HEK293 (cell line): ENCODE measurements around the gene PDZD4.
A peak's percentile ranks its signal among the peaks of the same experiment; 100 is the strongest.

Experiments
- CTCF ChIA-PET: fragments of 350-600 bp; formaldehyde crosslinking; extraction: SDS; loops from one replicate; lab custom pipeline; 2021; ENCODE audit warnings: antibody characterized with exemption; lab: Yijun Ruan, JAX
- POLR2A ChIA-PET: fragments of 300-600 bp; formaldehyde crosslinking; extraction: SDS; loops from one replicate; lab custom pipeline; 2020; ENCODE audit warnings: antibody characterized with exemption, inconsistent platforms; lab: Yijun Ruan, JAX
- H3K27ac ChIP-seq: fragments of 200-500 bp; sonication (Bioruptor generic); 2 replicates; pipeline ENCODE4 v1.5.1; 2014; ENCODE audit warnings: low read depth, low read length, control low read depth, inconsistent platforms; ENCODE audit errors: extremely low read depth
- H3K36me3 ChIP-seq, 2 experiments: fragments of 200-500 bp in 1 of 2; sonication (Bioruptor generic) in 1 of 2; 1 replicate in 1 of 2; 2 replicates in 1 of 2; pipeline ENCODE4 v1.5.1; 2014 to 2017; ENCODE audit warnings: inconsistent platforms in 2 of 2, low read length in 2 of 2; ENCODE audit not compliant: control insufficient read depth in 2 of 2, insufficient read depth in 1 of 2
- H3K4me1 ChIP-seq: fragments of 200-500 bp; sonication (Bioruptor generic); 2 replicates; pipeline ENCODE4 v1.5.1; 2014; ENCODE audit warnings: mild to moderate bottlenecking, low read length, inconsistent platforms; ENCODE audit not compliant: control insufficient read depth, insufficient read depth
- H3K4me3 ChIP-seq: 2 replicates; pipeline ENCODE4 v1.5.1; 2011; ENCODE audit warnings: low read depth, mild to moderate bottlenecking, control low read depth, low read length, moderate library complexity
- H3K9me3 ChIP-seq: fragments of 200-500 bp; sonication (Bioruptor generic); 2 replicates; pipeline ENCODE4 v1.5.1; 2014; ENCODE audit warnings: low read depth, low read length, inconsistent platforms; ENCODE audit not compliant: control insufficient read depth, insufficient read depth
- BCL11B ChIP-seq: fragments of 450-650 bp; formaldehyde crosslinking; IDR thresholded peaks from 2 replicates; pipeline ENCODE4 v1.5.1; 2016; ENCODE audit warnings: low read depth, missing biosample characterization, missing genetic modification characterization
- GLIS2 ChIP-seq: fragments of 450-650 bp; formaldehyde crosslinking; IDR thresholded peaks from 2 replicates; pipeline ENCODE4 v1.5.1; 2016; ENCODE audit warnings: missing biosample characterization, missing genetic modification characterization
- ZFHX2 ChIP-seq: fragments of 450-650 bp; formaldehyde crosslinking; conservative IDR thresholded peaks from 2 replicates; pipeline ENCODE4 v1.5.1; 2016; ENCODE audit warnings: missing biosample characterization, missing genetic modification characterization
- ZIC2 ChIP-seq: fragments of 450-650 bp; formaldehyde crosslinking; IDR thresholded peaks from 2 replicates; pipeline ENCODE4 v1.5.1; 2016; ENCODE audit warnings: missing biosample characterization, missing genetic modification characterization
- ZNF133 ChIP-seq: fragments of 450-650 bp; formaldehyde crosslinking; IDR thresholded peaks from 2 replicates; pipeline ENCODE4 v1.5.1; 2016; ENCODE audit warnings: missing biosample characterization, missing genetic modification characterization
- ZNF521 ChIP-seq: fragments of 450-650 bp; formaldehyde crosslinking; IDR thresholded peaks from 2 replicates; pipeline ENCODE4 v1.5.1; 2017; ENCODE audit warnings: missing biosample characterization, mild to moderate bottlenecking, missing genetic modification characterization
- ZNF600 ChIP-seq: fragments of 450-650 bp; formaldehyde crosslinking; IDR thresholded peaks from 2 replicates; pipeline ENCODE4 v1.5.1; 2016; ENCODE audit warnings: missing biosample characterization, missing genetic modification characterization
- TF ChIP-seq, protein P1 (sequence below): fragments of 450-650 bp; formaldehyde crosslinking; IDR thresholded peaks from 2 replicates; pipeline ENCODE4 v1.5.1; 2016; ENCODE audit warnings: missing biosample characterization, missing genetic modification characterization
- TF ChIP-seq, protein P2 (sequence below): fragments of 450-650 bp; formaldehyde crosslinking; IDR thresholded peaks from 2 replicates; pipeline ENCODE4 v1.5.1; 2016; ENCODE audit warnings: missing biosample characterization, missing genetic modification characterization
- TF ChIP-seq, protein P3 (sequence below): fragments of 450-650 bp; formaldehyde crosslinking; IDR thresholded peaks from 2 replicates; pipeline ENCODE4 v1.5.1; 2016; ENCODE audit warnings: missing biosample characterization, missing genetic modification characterization, borderline replicate concordance

PDZD4 gene

DNA sequence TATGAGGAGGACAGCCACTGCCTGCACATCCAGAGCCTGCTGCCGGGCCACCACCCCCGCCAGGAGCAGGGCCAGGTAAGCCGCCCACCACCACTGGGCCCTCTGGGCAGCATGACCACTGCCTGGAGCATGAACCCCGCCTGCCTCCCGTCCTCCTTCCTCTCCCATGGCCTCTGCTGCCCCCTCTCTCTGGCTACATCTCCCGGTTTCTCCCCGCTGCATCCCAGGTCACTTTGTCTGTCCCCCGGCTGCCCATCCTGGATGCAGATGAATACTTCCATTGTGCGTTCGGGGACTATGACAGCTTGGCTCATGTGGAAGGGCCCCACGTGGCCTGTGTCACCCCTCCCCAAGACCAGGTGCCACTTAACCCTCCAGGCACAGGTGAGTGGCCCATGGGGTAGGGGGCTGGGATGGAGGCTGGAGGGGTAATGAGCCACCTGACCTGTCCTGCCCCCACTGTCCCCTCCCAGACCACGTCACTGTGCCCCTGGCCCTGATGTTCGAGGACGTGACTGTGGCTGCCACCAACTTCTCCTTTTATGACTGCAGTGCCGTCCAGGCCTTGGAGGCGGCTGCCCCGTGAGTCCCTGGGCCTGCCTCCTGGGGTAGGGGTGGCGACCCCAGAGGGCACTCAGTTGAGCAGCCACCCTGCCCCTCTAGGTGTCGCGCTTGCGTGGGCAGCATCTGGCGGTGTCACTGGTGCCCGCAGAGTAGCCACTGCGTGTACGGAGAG lies 60.3 kb downstream of the PDZD4 start:
- POLR2A ChIA-PET, result no interaction called here
- Histone ChIP-seq H3K27ac (no peak overlapping the region), H3K9me3 (no peaks in the 10 kb centered on the region), H3K4me1 (0 out of 2 replicates have a peak, but pooled peaks cover 3% of the 10 kb centered on the region), H3K4me3 (no peak overlapping the region), H3K36me3 (no peaks in the 10 kb centered on the region)
- CTCF ChIA-PET, result no interaction called here
- TF ChIP-seq ZNF600 (tag by site-specific recombination) (no peak), BCL11B (tag by site-specific recombination) (0 out of 2 replicates have a peak, but pooled peaks have one; percentile 13)

DNA sequence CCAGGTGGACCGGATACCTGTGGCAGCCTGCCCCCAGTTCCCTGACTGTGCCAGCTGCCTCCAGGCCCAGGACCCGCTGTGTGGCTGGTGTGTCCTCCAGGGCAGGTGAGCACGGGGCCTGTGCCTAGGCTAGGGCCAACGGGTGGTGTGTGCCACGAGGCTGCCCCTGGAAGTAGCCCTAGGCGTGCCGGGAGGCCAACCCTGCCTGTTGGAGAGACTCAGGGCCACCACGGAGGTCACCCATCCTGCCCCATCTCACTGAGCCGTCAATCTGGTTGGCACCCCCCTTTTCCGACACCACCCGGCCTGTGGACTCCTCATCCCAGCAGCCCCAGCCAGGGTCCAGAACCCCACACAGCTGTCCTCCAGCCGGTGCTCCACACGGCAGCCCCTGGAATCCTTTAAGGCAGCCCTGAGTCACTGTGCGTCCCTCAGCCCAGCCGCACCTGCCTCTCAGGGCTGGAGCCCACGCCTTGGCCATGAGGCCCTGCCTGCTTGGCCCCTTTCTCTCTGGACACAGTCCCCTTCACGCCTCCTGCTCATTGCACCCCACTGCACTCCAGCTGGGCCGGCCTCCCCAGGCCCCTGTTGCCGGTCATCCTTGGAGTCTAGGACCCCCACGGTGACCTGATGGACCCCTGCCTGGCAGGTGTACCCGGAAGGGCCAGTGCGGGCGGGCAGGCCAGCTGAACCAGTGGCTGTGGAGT lies 61.0 kb downstream of the PDZD4 start:
- Histone ChIP-seq H3K27ac (no peak overlapping the region), H3K9me3 (no peaks in the 10 kb centered on the region), H3K4me3 (no peak overlapping the region), H3K4me1 (0 out of 2 replicates have a peak, but pooled peaks cover 3% of the 10 kb centered on the region), H3K36me3 (no peaks in the 10 kb centered on the region)
- POLR2A ChIA-PET, result no interaction called here
- CTCF ChIA-PET, result interaction anchor here (1.7 kb wide), 1 partner anchor 159 kb away, joined by 4 read pairs; no protein-coding TSS in a partner anchor
- TF ChIP-seq ZNF133 (no peak), ZIC2 (tag by site-specific recombination) (peak; percentile 24; the same call in 1 of the 2 replicates)

DNA sequence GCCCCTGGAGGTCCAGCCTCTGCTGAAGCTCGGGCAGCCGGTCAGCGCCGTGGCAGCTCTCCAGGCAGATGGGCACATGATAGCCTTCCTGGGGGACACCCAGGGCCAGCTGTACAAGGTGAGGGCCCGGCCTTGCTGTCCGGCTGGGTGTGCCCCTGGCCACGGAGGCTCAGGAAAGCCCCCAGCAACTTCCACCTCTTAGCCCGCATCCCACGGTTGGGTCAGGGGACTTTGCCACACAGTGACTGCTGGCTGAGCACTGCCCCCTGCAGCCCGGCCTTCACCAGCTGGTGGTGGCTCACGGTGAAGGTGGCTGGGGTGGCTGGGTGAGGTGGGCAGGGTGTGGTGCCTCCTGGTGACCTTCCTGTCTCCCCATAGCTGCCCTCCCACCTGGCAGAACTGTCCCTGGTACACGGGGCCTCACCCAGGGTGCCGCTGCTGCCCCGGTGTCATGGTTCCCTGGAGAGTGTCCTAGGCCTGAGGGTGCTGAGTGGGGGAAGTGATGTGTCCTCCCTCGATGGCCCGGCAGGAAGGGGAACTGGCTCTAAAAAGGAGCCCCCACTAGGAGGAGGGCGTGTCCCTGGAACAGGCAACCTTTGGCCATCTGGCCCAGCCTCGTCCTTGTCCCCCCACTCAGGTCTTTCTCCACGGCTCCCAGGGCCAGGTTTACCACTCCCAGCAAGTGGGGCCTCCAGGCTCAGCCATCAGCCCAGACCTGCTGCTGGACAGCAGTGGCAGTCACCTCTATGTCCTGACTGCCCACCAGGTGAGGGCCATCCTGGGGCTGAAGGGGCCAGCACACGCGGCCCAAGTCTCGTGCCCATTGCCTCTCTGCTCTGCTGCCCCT lies 61.8 kb downstream of the PDZD4 start:
- POLR2A ChIA-PET, result interaction anchor here (0.8 kb wide), 1 partner anchor 13 kb away, joined by 3 read pairs; no protein-coding TSS in a partner anchor
- Histone ChIP-seq H3K4me1 (0 out of 2 replicates have a peak, but pooled peaks cover 3% of the 10 kb centered on the region), H3K9me3 (no peaks in the 10 kb centered on the region), H3K36me3 (no peaks in the 10 kb centered on the region), H3K4me3 (no peak overlapping the region), H3K27ac (no peak overlapping the region)
- CTCF ChIA-PET, result interaction anchor here (0.8 to 6.5 kb wide), 4 partner anchors 10 to 179 kb away, joined by 4 to 63 read pairs (median 4); no protein-coding TSS in a partner anchor
- TF ChIP-seq, protein P1, sequence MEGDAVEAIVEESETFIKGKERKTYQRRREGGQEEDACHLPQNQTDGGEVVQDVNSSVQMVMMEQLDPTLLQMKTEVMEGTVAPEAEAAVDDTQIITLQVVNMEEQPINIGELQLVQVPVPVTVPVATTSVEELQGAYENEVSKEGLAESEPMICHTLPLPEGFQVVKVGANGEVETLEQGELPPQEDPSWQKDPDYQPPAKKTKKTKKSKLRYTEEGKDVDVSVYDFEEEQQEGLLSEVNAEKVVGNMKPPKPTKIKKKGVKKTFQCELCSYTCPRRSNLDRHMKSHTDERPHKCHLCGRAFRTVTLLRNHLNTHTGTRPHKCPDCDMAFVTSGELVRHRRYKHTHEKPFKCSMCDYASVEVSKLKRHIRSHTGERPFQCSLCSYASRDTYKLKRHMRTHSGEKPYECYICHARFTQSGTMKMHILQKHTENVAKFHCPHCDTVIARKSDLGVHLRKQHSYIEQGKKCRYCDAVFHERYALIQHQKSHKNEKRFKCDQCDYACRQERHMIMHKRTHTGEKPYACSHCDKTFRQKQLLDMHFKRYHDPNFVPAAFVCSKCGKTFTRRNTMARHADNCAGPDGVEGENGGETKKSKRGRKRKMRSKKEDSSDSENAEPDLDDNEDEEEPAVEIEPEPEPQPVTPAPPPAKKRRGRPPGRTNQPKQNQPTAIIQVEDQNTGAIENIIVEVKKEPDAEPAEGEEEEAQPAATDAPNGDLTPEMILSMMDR, result peak; percentile 10; the same call in 1 of the 2 replicates
- TF ChIP-seq ZFHX2 (tag by site-specific recombination) (no peak), GLIS2 (peak; percentile 49)

DNA sequence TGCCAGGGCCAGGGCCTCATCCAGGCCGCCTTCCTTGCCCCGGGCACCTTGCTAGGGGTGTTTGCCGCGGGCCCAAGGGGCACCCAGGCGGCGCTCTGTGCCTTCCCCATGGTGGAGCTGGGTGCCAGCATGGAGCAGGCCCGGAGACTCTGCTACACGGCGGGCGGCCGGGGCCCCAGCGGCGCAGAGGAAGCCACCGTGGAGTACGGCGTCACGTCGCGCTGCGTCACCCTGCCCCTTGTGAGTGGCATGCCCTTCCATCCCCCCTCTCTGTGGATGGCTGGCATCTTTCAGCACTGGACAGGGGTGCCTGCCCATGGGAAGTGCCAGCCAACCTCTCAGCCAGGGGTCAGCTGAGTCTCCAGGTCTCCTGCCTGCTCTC lies 62.7 kb downstream of the PDZD4 start:
- H3K4me1 ChIP-seq, result 0 out of 2 replicates have a peak, but pooled peaks cover 3% of the 10 kb centered on the region
- CTCF ChIA-PET, result interaction anchor here (0.8 to 6.5 kb wide), 4 partner anchors 10 to 180 kb away, joined by 4 to 63 read pairs (median 4); no protein-coding TSS in a partner anchor
- POLR2A ChIA-PET, result interaction anchor here (0.8 kb wide), 1 partner anchor 14 kb away, joined by 3 read pairs; no protein-coding TSS in a partner anchor
- TF ChIP-seq, protein P2, sequence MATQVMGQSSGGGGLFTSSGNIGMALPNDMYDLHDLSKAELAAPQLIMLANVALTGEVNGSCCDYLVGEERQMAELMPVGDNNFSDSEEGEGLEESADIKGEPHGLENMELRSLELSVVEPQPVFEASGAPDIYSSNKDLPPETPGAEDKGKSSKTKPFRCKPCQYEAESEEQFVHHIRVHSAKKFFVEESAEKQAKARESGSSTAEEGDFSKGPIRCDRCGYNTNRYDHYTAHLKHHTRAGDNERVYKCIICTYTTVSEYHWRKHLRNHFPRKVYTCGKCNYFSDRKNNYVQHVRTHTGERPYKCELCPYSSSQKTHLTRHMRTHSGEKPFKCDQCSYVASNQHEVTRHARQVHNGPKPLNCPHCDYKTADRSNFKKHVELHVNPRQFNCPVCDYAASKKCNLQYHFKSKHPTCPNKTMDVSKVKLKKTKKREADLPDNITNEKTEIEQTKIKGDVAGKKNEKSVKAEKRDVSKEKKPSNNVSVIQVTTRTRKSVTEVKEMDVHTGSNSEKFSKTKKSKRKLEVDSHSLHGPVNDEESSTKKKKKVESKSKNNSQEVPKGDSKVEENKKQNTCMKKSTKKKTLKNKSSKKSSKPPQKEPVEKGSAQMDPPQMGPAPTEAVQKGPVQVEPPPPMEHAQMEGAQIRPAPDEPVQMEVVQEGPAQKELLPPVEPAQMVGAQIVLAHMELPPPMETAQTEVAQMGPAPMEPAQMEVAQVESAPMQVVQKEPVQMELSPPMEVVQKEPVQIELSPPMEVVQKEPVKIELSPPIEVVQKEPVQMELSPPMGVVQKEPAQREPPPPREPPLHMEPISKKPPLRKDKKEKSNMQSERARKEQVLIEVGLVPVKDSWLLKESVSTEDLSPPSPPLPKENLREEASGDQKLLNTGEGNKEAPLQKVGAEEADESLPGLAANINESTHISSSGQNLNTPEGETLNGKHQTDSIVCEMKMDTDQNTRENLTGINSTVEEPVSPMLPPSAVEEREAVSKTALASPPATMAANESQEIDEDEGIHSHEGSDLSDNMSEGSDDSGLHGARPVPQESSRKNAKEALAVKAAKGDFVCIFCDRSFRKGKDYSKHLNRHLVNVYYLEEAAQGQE (tag by site-specific recombination), result peak; percentile 57
- TF ChIP-seq ZNF521 (tag by site-specific recombination), result no peak
- TF ChIP-seq, protein P3, sequence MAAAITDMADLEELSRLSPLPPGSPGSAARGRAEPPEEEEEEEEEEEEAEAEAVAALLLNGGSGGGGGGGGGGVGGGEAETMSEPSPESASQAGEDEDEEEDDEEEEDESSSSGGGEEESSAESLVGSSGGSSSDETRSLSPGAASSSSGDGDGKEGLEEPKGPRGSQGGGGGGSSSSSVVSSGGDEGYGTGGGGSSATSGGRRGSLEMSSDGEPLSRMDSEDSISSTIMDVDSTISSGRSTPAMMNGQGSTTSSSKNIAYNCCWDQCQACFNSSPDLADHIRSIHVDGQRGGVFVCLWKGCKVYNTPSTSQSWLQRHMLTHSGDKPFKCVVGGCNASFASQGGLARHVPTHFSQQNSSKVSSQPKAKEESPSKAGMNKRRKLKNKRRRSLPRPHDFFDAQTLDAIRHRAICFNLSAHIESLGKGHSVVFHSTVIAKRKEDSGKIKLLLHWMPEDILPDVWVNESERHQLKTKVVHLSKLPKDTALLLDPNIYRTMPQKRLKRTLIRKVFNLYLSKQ (tag by site-specific recombination), result no peak
- TF ChIP-seq, all 188 proteins: peak for 1
- no peaks in the 10 kb centered on the region for H3K9me3 ChIP-seq
- H3K36me3 ChIP-seq, result no peaks in the 10 kb centered on the region
- no peak overlapping the region for H3K4me3 ChIP-seq
- no peak overlapping the region for H3K27ac ChIP-seq
